Endothelial cell of umbilical vein (primary cell): Measurements from ENCODE around the gene MESD. TPM values are rescaled to one million over a fixed set of nuclear protein-coding genes. Genes with fewer than 3 reads are reported as not detected.

Experiments
- BruUV-seq: library from RNA; stranded (reverse); fragments of 400-500 nt; replicated peaks from 2 replicates; lab custom pipeline; 2021; lab: Mats Ljungman, UMichigan
- CTCF ChIA-PET: fragments of 300-600, 350-600 bp; sonication (Branson Sonifier 250); formaldehyde crosslinking; loops from one replicate; lab custom pipeline; 2021; ENCODE audit warnings: antibody characterized with exemption, inconsistent platforms; lab: Charles Lee
- POLR2A ChIA-PET: fragments of 300-600, 350-600 bp; sonication (Branson Sonifier 250); formaldehyde crosslinking; loops from one replicate; lab custom pipeline; 2021; ENCODE audit warnings: antibody characterized with exemption, inconsistent platforms; lab: Charles Lee
- DNase-seq: peaks from one replicate; pipeline ENCODE4 v3.0.0-alpha.2; 2011; ENCODE audit warnings: low read depth, low spot score
- FAIRE-seq: peaks from 2 replicates; lab custom pipeline; 2011; peaks lifted over from hg19 to GRCh38; lab: Jason Lieb, UNC
- H2AFZ ChIP-seq: 2 replicates; pipeline ENCODE4 v1.6.0; 2012; ENCODE audit warnings: low read depth, low read length, control low read depth, inconsistent platforms
- H3K27ac ChIP-seq: 2 replicates; pipeline ENCODE4 v1.5.1; 2011; ENCODE audit warnings: low read depth, mild to moderate bottlenecking, control low read depth, low read length, moderate library complexity; ENCODE audit not compliant: insufficient read depth
- H3K27me3 ChIP-seq, 2 experiments: 2 replicates each; pipeline versions ENCODE4 v1.6.0 to v1.6.1; 2011; ENCODE audit warnings: low read length in 2 of 2, mixed read lengths in 1 of 2; ENCODE audit not compliant: control insufficient read depth in 2 of 2, insufficient read depth in 2 of 2
- H3K36me3 ChIP-seq, 2 experiments: 2 replicates in 1 of 2; 3 replicates in 1 of 2; pipeline ENCODE4 v1.5.1; 2011; ENCODE audit warnings: low read length in 2 of 2, mild to moderate bottlenecking in 1 of 2, moderate library complexity in 1 of 2; ENCODE audit not compliant: control insufficient read depth in 2 of 2, insufficient read depth in 2 of 2; ENCODE audit errors: extremely low read depth in 1 of 2
- H3K4me1 ChIP-seq: 3 replicates; pipeline ENCODE4 v1.5.1; 2011; ENCODE audit warnings: mild to moderate bottlenecking, low read length; ENCODE audit not compliant: control insufficient read depth, insufficient read depth; ENCODE audit errors: extremely low read depth
- H3K4me2 ChIP-seq: 2 replicates; pipeline ENCODE4 v1.6.1; 2011; ENCODE audit warnings: low read length, control low read depth, mixed read lengths; ENCODE audit not compliant: insufficient read depth
- H3K4me3 ChIP-seq, 3 experiments: fragments of 200-600 bp in 1 of 3; sonication (generic), shearing (Covaris generic) in 1 of 3; replicated peaks in 1 of 3; 2 replicates each; pipeline ENCODE4 v1.5.1; 2011 to 2016; ENCODE audit warnings: control low read depth in 3 of 3, low read length in 3 of 3, mild to moderate bottlenecking in 2 of 3, inconsistent platforms in 1 of 3, low read depth in 1 of 3, moderate library complexity in 1 of 3; ENCODE audit not compliant: insufficient read depth in 1 of 3
- H3K79me2 ChIP-seq: 2 replicates; pipeline ENCODE4 v1.6.0; 2012; ENCODE audit warnings: low read length, inconsistent platforms; ENCODE audit not compliant: control insufficient read depth, insufficient read depth
- H3K9ac ChIP-seq: replicated peaks from 2 replicates; pipeline ENCODE3; 2011; ENCODE audit warnings: low read length, control low read depth; ENCODE audit not compliant: insufficient read depth; ENCODE audit errors: extremely low read depth
- H3K9me1 ChIP-seq: replicated peaks from 3 replicates; pipeline ENCODE4 v1.6.0; 2011; ENCODE audit warnings: mild to moderate bottlenecking, low read length; ENCODE audit not compliant: control insufficient read depth, insufficient read depth; ENCODE audit errors: extremely low read depth
- H3K9me3 ChIP-seq: replicated peaks from 2 replicates; pipeline ENCODE4 v1.5.1; 2012; ENCODE audit warnings: low read length, inconsistent platforms; ENCODE audit not compliant: control insufficient read depth, insufficient read depth
- H4K20me1 ChIP-seq: replicated peaks from 2 replicates; pipeline ENCODE3; 2011; ENCODE audit warnings: mild to moderate bottlenecking, low read length; ENCODE audit not compliant: control insufficient read depth, insufficient read depth; ENCODE audit errors: extremely low read depth
- CTCF ChIP-seq, 2 donors: IDR thresholded peaks; 1 replicate in 1 of 2; 2 replicates in 1 of 2; pipeline ENCODE4 v1.5.1; 2011; ENCODE audit warnings: low read length in 2 of 2, mild to moderate bottlenecking in 2 of 2, moderate library complexity in 2 of 2, control low read depth in 1 of 2, inconsistent platforms in 1 of 2, low read depth in 1 of 2; ENCODE audit not compliant: insufficient read depth in 1 of 2; ENCODE audit errors: extremely low read depth in 1 of 2
- EZH2 ChIP-seq: IDR thresholded peaks from 2 replicates; pipeline ENCODE4 v1.6.1; 2012; ENCODE audit warnings: borderline replicate concordance, low read depth, mild to moderate bottlenecking, moderate library complexity, low read length, inconsistent platforms; ENCODE audit not compliant: severe bottlenecking
- FOS ChIP-seq: IDR thresholded peaks from 2 replicates; pipeline ENCODE4 v1.6.1; 2011; ENCODE audit warnings: mild to moderate bottlenecking, low read length, moderate library complexity, borderline replicate concordance; ENCODE audit not compliant: insufficient read depth
- GATA2 ChIP-seq: IDR thresholded peaks from 2 replicates; pipeline ENCODE4 v1.7.0; 2011; ENCODE audit warnings: low read depth, mild to moderate bottlenecking, moderate library complexity, mixed read lengths, low read length; ENCODE audit not compliant: insufficient read length, insufficient read depth
- JUN ChIP-seq: IDR thresholded peaks from 2 replicates; pipeline ENCODE4 v1.6.1; 2011; ENCODE audit warnings: borderline replicate concordance, low read depth; ENCODE audit not compliant: insufficient read length, insufficient read depth
- MAX ChIP-seq: IDR thresholded peaks from 2 replicates; pipeline ENCODE4 v1.6.1; 2011; ENCODE audit not compliant: insufficient read depth, insufficient read length
- MYC ChIP-seq: IDR thresholded peaks from one replicate; pipeline ENCODE4 v1.6.1; 2011; ENCODE audit warnings: mild to moderate bottlenecking, low read depth, low read length
- POLR2A ChIP-seq: IDR thresholded peaks from 2 replicates; pipeline ENCODE4 v1.6.1; 2012; ENCODE audit warnings: low read depth, mild to moderate bottlenecking, control low read depth, low read length
- POLR2AphosphoS5 ChIP-seq: IDR thresholded peaks from 2 replicates; pipeline ENCODE4 v1.6.1; 2012; ENCODE audit warnings: low read depth, mild to moderate bottlenecking, control low read depth, low read length, moderate library complexity; ENCODE audit not compliant: insufficient read depth
- dilution Hi-C: fragments of 300-500 bp; cut with MboI; formaldehyde crosslinking; loops from one replicate; pipeline ENCODE4 v1.15.0; 2019; ENCODE audit warnings: low sequenced_read_pairs; ENCODE audit not compliant: extremely low pct_ligation_motif_present
- intact Hi-C: fragments of 100-400 bp; cut with micrococcal nuclease; formaldehyde crosslinking; loops from one replicate; pipeline ENCODE4 v1.10.0; 2022
- polyA plus RNA-seq, 4 experiments: library from polyadenylated mRNA; depleted of rRNA in 3 of 4; stranded (reverse) in 3 of 4; unstranded in 1 of 4; fragments of >200 nt; gene quantifications; 2 replicates each; pipeline versions ENCODE4 v1.2.1 to v1.2.3, GENCODE V29; 2011 to 2012; ENCODE audit warnings: missing spikeins in 1 of 4
- total RNA-seq: library from RNA; stranded (reverse); gene quantifications from 2 replicates; pipeline ENCODE4 v1.2.3, GENCODE V29; 2021

MESD gene
- total and polyA plus RNA-seq, 2 donors (not counting 3 experiments of a cell fraction or from before 2014, with no cell fraction given) = 12.8 to 30.5 TPM

GRCh38 chr15:80929689-80930088 is 59.9 kb downstream of the MESD start:
- CTCF ChIA-PET = interaction anchor here (1.0 kb wide), 1 partner anchor 336 kb away, joined by 3 read pairs; no protein-coding TSS in a partner anchor
- no TSS peak for BruUV-seq

GRCh38 chr15:80929225-80929624 is 60.4 kb downstream of the MESD start:
- no peaks in the 10 kb centered on the region for H4K20me1 ChIP-seq
- intact Hi-C loops = no loop called here
- dilution Hi-C loops = no loop called here
- H3K9me1 ChIP-seq = no peaks in the 10 kb centered on the region
- no peak overlapping the region for H3K9ac ChIP-seq
- no peak overlapping the region for H3K4me3 ChIP-seq
- H3K4me2 ChIP-seq = no peak overlapping the region
- no peak for TF ChIP-seq MYC
- TF ChIP-seq CTCF (IDR thresholded peaks at IDR 0.05; ENCODE audit: extremely low read depth in 1 of 2, insufficient read depth in 1 of 2, low read depth in 1 of 2, low read length in 2 of 2) = no peak
- TF ChIP-seq POLR2A = no peak
- no peak for TF ChIP-seq MAX
- no peak for TF ChIP-seq FOS
- no peak for TF ChIP-seq JUN
- no peak overlapping the region for H3K27ac ChIP-seq
- no peaks in the 10 kb centered on the region for H3K9me3 ChIP-seq
- no peaks in the 10 kb centered on the region for H3K27me3 ChIP-seq
- H3K36me3 ChIP-seq = no peaks in the 10 kb centered on the region
- no peak for DNase-seq
- no TSS peak for BruUV-seq
- no peak for FAIRE-seq
- H3K4me1 ChIP-seq = peaks cover 5% of the 10 kb centered on the region
- H2AFZ ChIP-seq = no peak overlapping the region
- ChIA-PET POLR2A (no interaction called here), CTCF (no interaction called here)
- no peaks in the 10 kb centered on the region for H3K79me2 ChIP-seq

More at GRCh38 chr15:80929689-80930088, 59.9 kb downstream of the MESD start:
- dilution Hi-C loops = no loop called here
- peaks cover 9% of the 10 kb centered on the region for H3K4me1 ChIP-seq
- DNase-seq = no peak
- H3K9me1 ChIP-seq = no peaks in the 10 kb centered on the region
- no peaks in the 10 kb centered on the region for H3K36me3 ChIP-seq
- H3K4me2 ChIP-seq = no peak overlapping the region
- TF ChIP-seq FOS = no peak
- no peak for TF ChIP-seq EZH2
- no peak for TF ChIP-seq MAX
- TF ChIP-seq POLR2AphosphoS5 = no peak
- no peak for TF ChIP-seq JUN
- TF ChIP-seq GATA2 = no peak
- FAIRE-seq = no peak
- H3K27me3 ChIP-seq = no peaks in the 10 kb centered on the region
- no peaks in the 10 kb centered on the region for H4K20me1 ChIP-seq
- H3K79me2 ChIP-seq = no peaks in the 10 kb centered on the region
- no peak overlapping the region for H2AFZ ChIP-seq
- no peak overlapping the region for H3K4me3 ChIP-seq
- H3K9ac ChIP-seq = no peak overlapping the region
- intact Hi-C loops = loop anchor here (10.0 kb wide), 1 partner anchor 1045 kb away; no protein-coding TSS in a partner anchor
- no peaks in the 10 kb centered on the region for H3K9me3 ChIP-seq
- POLR2A ChIA-PET = no interaction called here
- H3K27ac ChIP-seq = no peak overlapping the region
